PC-9 (cell line): ENCODE results near the gene DVL1.

Experiments used
- CTCF ChIP-seq: fragments of 200-600 bp; sonication (generic); conservative IDR thresholded peaks from 2 replicates; pipeline ENCODE4 v1.6.1; 2017; ENCODE audit warnings: mixed run types, antibody characterized with exemption, mild to moderate bottlenecking, moderate library complexity
- EZH2 ChIP-seq: fragments of 200-600 bp; sonication (generic); IDR thresholded peaks from 2 replicates; pipeline ENCODE4 v1.8.0; 2017; ENCODE audit warnings: antibody characterized with exemption, low read depth

- TF ChIP-seq EZH2 (no peak), CTCF (no peak)
Observed at GRCh38 chr1:1335792-1336248, 13.4 kb downstream of the DVL1 start.
